H1 (cell line): ENCODE measurements around the gene PSPH. TPM values are rescaled to one million over a fixed set of nuclear protein-coding genes. Genes with fewer than 3 reads are reported as not detected.

Source experiments
- BACH1 ChIP-seq: IDR thresholded peaks from 2 replicates; pipeline ENCODE4 v1.6.1; 2012; ENCODE audit warnings: low read length, improper control_type of control experiment
- CBX8 ChIP-seq: fragments of 300-800, 300-1000 bp; sonication (generic); IDR thresholded peaks from 2 replicates; pipeline ENCODE4 v1.7.1; 2016; ENCODE audit warnings: low read depth, low read length, borderline replicate concordance
- CEBPB ChIP-seq: IDR thresholded peaks from 2 replicates; pipeline ENCODE4 v1.6.1; 2012; ENCODE audit warnings: low read depth, low read length
- CHD1 ChIP-seq: IDR thresholded peaks from 2 replicates; pipeline ENCODE4 v1.6.1; 2012; ENCODE audit warnings: low read depth, low read length, improper control_type of control experiment
- CTCF ChIP-seq, 3 experiments: IDR thresholded peaks; 1 replicate in 2 of 3; 2 replicates in 1 of 3; pipeline versions ENCODE4 v1.5.1 to v1.6.1; 2011; ENCODE audit warnings: low read length in 3 of 3, mild to moderate bottlenecking in 3 of 3, inconsistent platforms in 2 of 3, low read depth in 1 of 3, moderate library complexity in 1 of 3; ENCODE audit not compliant: insufficient read depth in 1 of 3; ENCODE audit errors: control extremely low read depth in 1 of 3
- GABPA ChIP-seq: IDR thresholded peaks from 2 replicates; pipeline ENCODE4 v1.6.1; 2011; ENCODE audit warnings: mild to moderate bottlenecking, low read length, moderate library complexity, borderline replicate concordance; ENCODE audit not compliant: insufficient read depth
- JUN ChIP-seq: IDR thresholded peaks from 2 replicates; pipeline ENCODE4 v1.6.1; 2011; ENCODE audit warnings: low read depth, mild to moderate bottlenecking, improper control_type of control experiment, low read length
- KDM4A ChIP-seq: IDR thresholded peaks from one replicate; pipeline ENCODE4 v1.7.1; 2012; ENCODE audit warnings: low read depth, mild to moderate bottlenecking, moderate library complexity, low read length, inconsistent platforms; ENCODE audit not compliant: severe bottlenecking
- MAFK ChIP-seq: IDR thresholded peaks from 2 replicates; pipeline ENCODE4 v1.6.1; 2012; ENCODE audit warnings: low read depth, mild to moderate bottlenecking, improper control_type of control experiment, low read length
- NANOG ChIP-seq: IDR thresholded peaks from 2 replicates; pipeline ENCODE4 v1.6.1; 2011; ENCODE audit warnings: low read length, low read depth, mild to moderate bottlenecking, inconsistent platforms; ENCODE audit not compliant: insufficient read depth, poor library complexity, severe bottlenecking
- NRF1 ChIP-seq: IDR thresholded peaks from 2 replicates; pipeline ENCODE4 v1.6.1; 2011; ENCODE audit warnings: mild to moderate bottlenecking, low read depth, low read length, improper control_type of control experiment
- RFX5 ChIP-seq: IDR thresholded peaks from 2 replicates; pipeline ENCODE4 v1.6.1; 2011; ENCODE audit warnings: low read depth, low read length, improper control_type of control experiment, borderline replicate concordance
- SP1 ChIP-seq: IDR thresholded peaks from 2 replicates; pipeline ENCODE4 v1.6.1; 2011; ENCODE audit warnings: low read depth, low read length
- SP2 ChIP-seq: IDR thresholded peaks from 2 replicates; pipeline ENCODE4 v1.6.1; 2012; ENCODE audit warnings: mild to moderate bottlenecking, low read length, inconsistent platforms
- TAF7 ChIP-seq: optimal IDR thresholded peaks from 2 replicates; pipeline ENCODE3; 2011; ENCODE audit warnings: low read depth, mild to moderate bottlenecking, inconsistent platforms, low read length, moderate library complexity, borderline replicate concordance
- TBP ChIP-seq: IDR thresholded peaks from 2 replicates; pipeline ENCODE4 v1.6.1; 2011; ENCODE audit warnings: low read depth, low read length, improper control_type of control experiment
- TEAD4 ChIP-seq: IDR thresholded peaks from 2 replicates; pipeline ENCODE4 v1.6.1; 2012; ENCODE audit warnings: low read depth, low read length, inconsistent platforms, mixed read lengths
- YY1 ChIP-seq: IDR thresholded peaks from 2 replicates; pipeline ENCODE4 v1.6.1; 2011; ENCODE audit warnings: low read depth, mild to moderate bottlenecking, low read length
- polyA plus RNA-seq, 7 experiments: library from polyadenylated mRNA; depleted of rRNA in 3 of 7; stranded (reverse) in 5 of 7; unstranded in 2 of 7; fragments of >200 nt in 5 of 7; fragments of 200-250 nt in 2 of 7; gene quantifications; 1 replicate in 5 of 7; 2 replicates in 1 of 7; 4 replicates in 1 of 7; pipeline versions ENCODE4 v1.2.1 to v1.2.3, GENCODE V29; 2011 to 2013; ENCODE audit warnings: missing spikeins in 2 of 7, mixed read lengths in 2 of 7
- total RNA-seq: library from RNA; stranded (reverse); fragmentation: NEBNext Ultra II Directional; extraction: Animal tissue kit (Norgen Biotek cat#: 25700); gene quantifications from 2 replicates; pipeline ENCODE4 v1.2.1, GENCODE V29; 2021
- TF ChIP-seq, protein P1 (sequence below): IDR thresholded peaks from 2 replicates; pipeline ENCODE4 v1.6.1; 2012; ENCODE audit warnings: inconsistent platforms

PSPH gene
- total and polyA plus RNA-seq, 2 of the 8 experiments (the other 6 are each of a cell fraction or from before 2014, with no cell fraction given): 31.0 to 64.8 TPM

GRCh38 chr7:56033671-56034432 lies 17.4 kb downstream of the PSPH start (continued):
- TF ChIP-seq YY1 (no peak), GABPA (0 out of 2 replicates have a peak, but pooled peaks have one; percentile 20), CEBPB (peak; percentile 96), CTCF (IDR thresholded peaks at IDR 0.05; ENCODE audit: control extremely low read depth in 1 of 3, insufficient read depth in 1 of 3, low read depth in 1 of 3, low read length in 3 of 3) (peak; percentile 17 to 24 (median 18); a peak in 3 of 4 replicates), BACH1 (no peak), TEAD4 (no peak), RFX5 (no peak), CBX8 (no peak), NANOG (no peak), CHD1 (no peak), TAF7 (peak; percentile 76), SP2 (no peak), JUN (no peak), SP1 (peak; percentile 17; the same call in 1 of the 2 replicates), MAFK (no peak), TBP (peak; percentile 88), NRF1 (no peak), KDM4A (no peak)
- TF ChIP-seq, protein P1, sequence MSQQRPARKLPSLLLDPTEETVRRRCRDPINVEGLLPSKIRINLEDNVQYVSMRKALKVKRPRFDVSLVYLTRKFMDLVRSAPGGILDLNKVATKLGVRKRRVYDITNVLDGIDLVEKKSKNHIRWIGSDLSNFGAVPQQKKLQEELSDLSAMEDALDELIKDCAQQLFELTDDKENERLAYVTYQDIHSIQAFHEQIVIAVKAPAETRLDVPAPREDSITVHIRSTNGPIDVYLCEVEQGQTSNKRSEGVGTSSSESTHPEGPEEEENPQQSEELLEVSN: no peak
